Neural cell (in vitro differentiated cells): ENCODE data around the gene ENAH. TPM values are rescaled to one million over a fixed set of nuclear protein-coding genes. Genes with fewer than 3 reads are reported as not detected.
"Not testable (repeated sequence)": the region's sequence is repeated elsewhere in the genome, so short reads cannot be mapped to it uniquely, and the experiment has no call there.

Experiments used
- H2AFZ ChIP-seq: fragments of 200-600, 300-800 bp; sonication (generic), shearing (Covaris generic); 2 replicates; pipeline ENCODE4 v1.6.0; 2014; ENCODE audit warnings: low read depth, mild to moderate bottlenecking, antibody characterized with exemption, low read length, moderate library complexity
- H3F3A ChIP-seq: fragments of 200-600 bp; shearing (Covaris generic); 2 replicates; pipeline ENCODE4 v1.6.1; 2016; ENCODE audit warnings: mild to moderate bottlenecking, moderate library complexity, mixed read lengths, antibody characterized with exemption, low read length; ENCODE audit not compliant: insufficient read depth, poor library complexity, severe bottlenecking
- H3K27ac ChIP-seq: fragments of 200-600, 300-800 bp; sonication (generic), shearing (Covaris generic); 2 replicates; pipeline ENCODE4 v1.5.1; 2014; ENCODE audit warnings: mild to moderate bottlenecking, low read length, moderate library complexity
- H3K27me3 ChIP-seq: fragments of 300-800, 200-600 bp; sonication (generic), shearing (Covaris generic); 2 replicates; pipeline ENCODE4 v1.6.0; 2014; ENCODE audit warnings: mild to moderate bottlenecking, low read depth, low read length, moderate library complexity; ENCODE audit not compliant: insufficient read depth
- H3K36me3 ChIP-seq: fragments of 300-800, 200-600 bp; sonication (generic), shearing (Covaris generic); 2 replicates; pipeline ENCODE4 v1.5.1; 2014; ENCODE audit warnings: mild to moderate bottlenecking, antibody characterized with exemption, low read length, moderate library complexity; ENCODE audit not compliant: insufficient read depth
- H3K4me2 ChIP-seq: fragments of 300-800, 200-600 bp; sonication (generic), shearing (Covaris generic); 2 replicates; pipeline ENCODE4 v1.6.0; 2014; ENCODE audit warnings: mild to moderate bottlenecking, low read length
- H3K4me3 ChIP-seq: fragments of 300-800, 200-600 bp; sonication (generic), shearing (Covaris generic); 2 replicates; pipeline ENCODE4 v1.5.1; 2014; ENCODE audit warnings: mild to moderate bottlenecking, low read length, moderate library complexity
- H3K79me2 ChIP-seq: fragments of 200-600 bp; shearing (Covaris generic); replicated peaks from 2 replicates; pipeline ENCODE4 v1.6.0; 2014; ENCODE audit warnings: mild to moderate bottlenecking, low read length, moderate library complexity; ENCODE audit not compliant: insufficient read depth
- H3K9ac ChIP-seq: fragments of 300-800, 200-600 bp; sonication (generic), shearing (Covaris generic); 2 replicates; pipeline ENCODE4 v1.6.1; 2016; ENCODE audit warnings: mild to moderate bottlenecking, low read length, mixed read lengths
- H3K9me2 ChIP-seq: fragments of 200-600 bp; shearing (Covaris generic); 2 replicates; pipeline ENCODE4 v1.6.1; 2016; ENCODE audit warnings: mild to moderate bottlenecking, low read length, mixed read lengths; ENCODE audit not compliant: insufficient read depth
- H3K9me3 ChIP-seq: fragments of 200-600, 300-800 bp; sonication (generic), shearing (Covaris generic); 2 replicates; pipeline ENCODE4 v1.6.1; 2016; ENCODE audit warnings: mild to moderate bottlenecking, mixed run types, low read length, moderate library complexity, mixed read lengths
- H4K20me1 ChIP-seq: fragments of 200-600 bp; shearing (Covaris generic); 2 replicates; pipeline ENCODE4 v1.6.1; 2016; ENCODE audit warnings: mild to moderate bottlenecking, mixed run types; ENCODE audit not compliant: insufficient read depth
- CTCF ChIP-seq: fragments of 450-650 bp; IDR thresholded peaks from 2 replicates; pipeline ENCODE4 v1.5.1; 2014; ENCODE audit warnings: antibody characterized with exemption, mild to moderate bottlenecking, moderate library complexity; ENCODE audit not compliant: poor library complexity, severe bottlenecking
- EP300 ChIP-seq: fragments of 450-650 bp; conservative IDR thresholded peaks from 2 replicates; pipeline ENCODE4 v1.6.1; 2014; ENCODE audit warnings: antibody characterized with exemption, mild to moderate bottlenecking, moderate library complexity; ENCODE audit not compliant: poor library complexity, severe bottlenecking
- EZH2 ChIP-seq: fragments of 200-600, 300-800 bp; shearing (Covaris generic), sonication (generic); IDR thresholded peaks from 2 replicates; pipeline ENCODE4 v1.6.1; 2014; ENCODE audit warnings: antibody characterized with exemption, low read length, borderline replicate concordance, mild to moderate bottlenecking; ENCODE audit not compliant: insufficient read depth, poor library complexity, severe bottlenecking
- MXI1 ChIP-seq: fragments of 450-650 bp; conservative IDR thresholded peaks from 2 replicates; pipeline ENCODE4 v1.6.1; 2014; ENCODE audit warnings: antibody characterized with exemption, mild to moderate bottlenecking; ENCODE audit not compliant: poor library complexity, severe bottlenecking
- POLR2AphosphoS5 ChIP-seq: IDR thresholded peaks from 2 replicates; pipeline ENCODE4 v1.6.1; 2012
- RAD21 ChIP-seq: fragments of 450-650 bp; conservative IDR thresholded peaks from 2 replicates; pipeline ENCODE4 v1.6.1; 2014; ENCODE audit warnings: antibody characterized with exemption, mild to moderate bottlenecking, moderate library complexity
- SMC3 ChIP-seq: fragments of 450-650 bp; conservative IDR thresholded peaks from 2 replicates; pipeline ENCODE4 v1.6.1; 2014; ENCODE audit warnings: antibody characterized with exemption, mild to moderate bottlenecking, moderate library complexity; ENCODE audit not compliant: poor library complexity
- TAF1 ChIP-seq: IDR thresholded peaks from 2 replicates; pipeline ENCODE4 v1.6.1; 2012; ENCODE audit warnings: low read depth
- polyA plus RNA-seq: library from polyadenylated mRNA; depleted of rRNA; stranded (reverse); fragments of >200 nt; gene quantifications from 2 replicates; pipeline ENCODE4 v1.2.3, GENCODE V29; 2014
- TF ChIP-seq, protein P1 (sequence below): IDR thresholded peaks from 2 replicates; pipeline ENCODE4 v1.6.1; 2012; ENCODE audit warnings: borderline replicate concordance

The ENAH gene
- polyA plus RNA-seq, 1 donor from 2014 or later = 58.4 TPM

- H2AFZ ChIP-seq = no peak overlapping the region
- H4K20me1 ChIP-seq = no peaks in the 10 kb centered on the region
- no peak overlapping the region for H3K9ac ChIP-seq
- peaks cover 18% of the 10 kb centered on the region for H3K36me3 ChIP-seq
- no peaks in the 10 kb centered on the region for H3K27me3 ChIP-seq
- no peak overlapping the region for H3K4me2 ChIP-seq
- H3K9me2 ChIP-seq = no peaks in the 10 kb centered on the region
- H3K79me2 ChIP-seq = peaks cover 8% of the 10 kb centered on the region
- no peak overlapping the region for H3K4me3 ChIP-seq
- H3K9me3 ChIP-seq = no peaks in the 10 kb centered on the region
- TF ChIP-seq SMC3 = no peak
- no peak for TF ChIP-seq CTCF
- no peak for TF ChIP-seq RAD21
- no peaks in the 10 kb centered on the region for H3F3A ChIP-seq
- no peak overlapping the region for H3K27ac ChIP-seq
Observed at GRCh38 chr1:225514671-225515081, 138.2 kb downstream of the ENAH start.

DNA sequence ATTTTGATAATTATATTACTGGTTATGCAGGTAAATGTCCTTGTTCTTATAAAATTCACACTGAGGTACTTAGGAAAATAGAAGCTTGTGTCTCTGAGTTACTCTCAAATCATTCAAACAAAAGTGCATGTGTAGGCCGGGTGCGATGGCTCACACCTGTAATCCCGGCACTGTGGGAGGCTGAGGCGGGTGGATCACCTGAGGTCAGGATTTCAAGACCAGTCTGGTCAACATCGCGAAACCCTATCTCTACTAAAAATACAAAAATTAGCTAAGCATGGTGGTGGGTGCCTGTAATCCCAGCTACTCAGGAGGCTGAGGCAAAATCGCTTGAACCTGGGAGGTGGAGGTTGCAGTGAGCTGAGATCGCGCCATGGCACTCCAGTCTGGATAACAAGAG lies 139.3 kb downstream of the ENAH start:
- H3K79me2 ChIP-seq, H3K9me2 ChIP-seq, H3K4me2 ChIP-seq, H3K27ac ChIP-seq, H2AFZ ChIP-seq, H3K27me3 ChIP-seq, H3K4me3 ChIP-seq, H3K9ac ChIP-seq, H3K9me3 ChIP-seq, H3F3A ChIP-seq, H4K20me1 ChIP-seq: not testable (repeated sequence)
- peaks cover 23% of the 10 kb centered on the region for H3K36me3 ChIP-seq

- Histone ChIP-seq H3K9ac (no peak overlapping the region), H3K79me2 (peaks cover 8% of the 10 kb centered on the region), H3F3A (no peaks in the 10 kb centered on the region), H2AFZ (no peak overlapping the region), H3K4me3 (no peak overlapping the region), H3K27me3 (no peaks in the 10 kb centered on the region), H3K9me2 (no peaks in the 10 kb centered on the region), H3K4me2 (no peak overlapping the region), H3K9me3 (no peaks in the 10 kb centered on the region), H4K20me1 (no peaks in the 10 kb centered on the region), H3K36me3 (peaks cover 17% of the 10 kb centered on the region), H3K27ac (no peak overlapping the region)
- no peak for TF ChIP-seq CTCF
- TF ChIP-seq EP300 = no peak
- no peak for TF ChIP-seq SMC3
- TF ChIP-seq POLR2AphosphoS5 = no peak
- no peak for TF ChIP-seq TAF1
- TF ChIP-seq MXI1 = no peak
- TF ChIP-seq EZH2 = no peak
- no peak for TF ChIP-seq RAD21
- TF ChIP-seq, protein P1, sequence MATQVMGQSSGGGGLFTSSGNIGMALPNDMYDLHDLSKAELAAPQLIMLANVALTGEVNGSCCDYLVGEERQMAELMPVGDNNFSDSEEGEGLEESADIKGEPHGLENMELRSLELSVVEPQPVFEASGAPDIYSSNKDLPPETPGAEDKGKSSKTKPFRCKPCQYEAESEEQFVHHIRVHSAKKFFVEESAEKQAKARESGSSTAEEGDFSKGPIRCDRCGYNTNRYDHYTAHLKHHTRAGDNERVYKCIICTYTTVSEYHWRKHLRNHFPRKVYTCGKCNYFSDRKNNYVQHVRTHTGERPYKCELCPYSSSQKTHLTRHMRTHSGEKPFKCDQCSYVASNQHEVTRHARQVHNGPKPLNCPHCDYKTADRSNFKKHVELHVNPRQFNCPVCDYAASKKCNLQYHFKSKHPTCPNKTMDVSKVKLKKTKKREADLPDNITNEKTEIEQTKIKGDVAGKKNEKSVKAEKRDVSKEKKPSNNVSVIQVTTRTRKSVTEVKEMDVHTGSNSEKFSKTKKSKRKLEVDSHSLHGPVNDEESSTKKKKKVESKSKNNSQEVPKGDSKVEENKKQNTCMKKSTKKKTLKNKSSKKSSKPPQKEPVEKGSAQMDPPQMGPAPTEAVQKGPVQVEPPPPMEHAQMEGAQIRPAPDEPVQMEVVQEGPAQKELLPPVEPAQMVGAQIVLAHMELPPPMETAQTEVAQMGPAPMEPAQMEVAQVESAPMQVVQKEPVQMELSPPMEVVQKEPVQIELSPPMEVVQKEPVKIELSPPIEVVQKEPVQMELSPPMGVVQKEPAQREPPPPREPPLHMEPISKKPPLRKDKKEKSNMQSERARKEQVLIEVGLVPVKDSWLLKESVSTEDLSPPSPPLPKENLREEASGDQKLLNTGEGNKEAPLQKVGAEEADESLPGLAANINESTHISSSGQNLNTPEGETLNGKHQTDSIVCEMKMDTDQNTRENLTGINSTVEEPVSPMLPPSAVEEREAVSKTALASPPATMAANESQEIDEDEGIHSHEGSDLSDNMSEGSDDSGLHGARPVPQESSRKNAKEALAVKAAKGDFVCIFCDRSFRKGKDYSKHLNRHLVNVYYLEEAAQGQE = no peak
Observed at GRCh38 chr1:225511828-225512381, 141.0 kb downstream of the ENAH start.

GRCh38 chr1:225510740-225511139 lies 142.2 kb downstream of the ENAH start:
- H3K4me3 ChIP-seq, H2AFZ ChIP-seq, H3K27me3 ChIP-seq, H3F3A ChIP-seq, H3K27ac ChIP-seq, H3K9ac ChIP-seq, H3K9me3 ChIP-seq, H4K20me1 ChIP-seq, H3K4me2 ChIP-seq, H3K79me2 ChIP-seq, H3K9me2 ChIP-seq: not testable (repeated sequence)
- peaks cover 17% of the 10 kb centered on the region for H3K36me3 ChIP-seq
